A549 (cell line): Measurements from ENCODE around the gene SHISAL1. TPM values are rescaled to one million over a fixed set of nuclear protein-coding genes. Genes with fewer than 3 reads are reported as not detected.

ENCODE experiments used
- ATAC-seq, 2 experiments: fragments of 200-7000 bp in 1 of 2; fragments of >200 bp in 1 of 2; cut with Nextera tagmentation in 1 of 2; cut with Tn5 transposase in 1 of 2; 3 replicates each; pipeline versions ENCODE4 v1.8.0 to v1.9.1; 2018 to 2020; ENCODE audit warnings: mild to moderate bottlenecking in 1 of 2, moderate library complexity in 1 of 2
- CTCF ChIA-PET: fragments of 300-600 bp; sonication (Branson Sonifier 250); formaldehyde crosslinking; extraction: SDS; loops from one replicate; lab custom pipeline; 2021; ENCODE audit warnings: antibody characterized with exemption, inconsistent platforms; lab: Yijun Ruan, JAX
- POLR2A ChIA-PET: fragments of 350-600 bp; formaldehyde crosslinking; extraction: SDS; loops from one replicate; lab custom pipeline; 2021; ENCODE audit warnings: antibody characterized with exemption, inconsistent platforms; lab: Yijun Ruan, JAX
- DNase-seq, 2 experiments: peaks; one replicate each; pipeline versions ENCODE4 v3.0.0 to v3.0.0-alpha.2; 2011 to 2016; ENCODE audit warnings: low read depth in 1 of 2, low spot score in 1 of 2
- FAIRE-seq: peaks from 2 replicates; lab custom pipeline; 2011; peaks lifted over from hg19 to GRCh38; lab: Jason Lieb, UNC
- H3K27ac ChIP-seq, 2 experiments: fragments of >200 bp; sonication (Bioruptor Twin); formaldehyde crosslinking; 3 replicates each; pipeline ENCODE4 v1.5.1; 2016 to 2017
- H3K4me1 ChIP-seq: fragments of >200 bp; sonication (Bioruptor Twin); formaldehyde crosslinking; 3 replicates; pipeline ENCODE4 v1.6.1; 2016
- H3K4me2 ChIP-seq: fragments of >200 bp; sonication (Bioruptor Twin); formaldehyde crosslinking; 3 replicates; pipeline ENCODE4 v1.6.1; 2016
- H3K4me3 ChIP-seq: fragments of >200 bp; sonication (Bioruptor Twin); formaldehyde crosslinking; 3 replicates; pipeline ENCODE4 v1.5.1; 2016
- H3K9me3 ChIP-seq: fragments of >200 bp; sonication (Bioruptor Twin); formaldehyde crosslinking; 3 replicates; pipeline ENCODE4 v1.6.1; 2016
- CBX2 ChIP-seq: fragments of 200-600 bp; sonication (generic); IDR thresholded peaks from 2 replicates; pipeline ENCODE4 v1.6.1; 2016; ENCODE audit warnings: low read depth, mild to moderate bottlenecking, borderline replicate concordance
- CHD4 ChIP-seq: fragments of 200-600 bp; sonication (generic); IDR thresholded peaks from 2 replicates; pipeline ENCODE4 v1.6.1; 2016; ENCODE audit warnings: antibody characterized with exemption, mild to moderate bottlenecking, borderline replicate concordance
- CTCF ChIP-seq: fragments of >200 bp; sonication (Bioruptor Twin); formaldehyde crosslinking; IDR thresholded peaks from 3 replicates; pipeline ENCODE4 v1.5.1; 2016
- E2F6 ChIP-seq: IDR thresholded peaks from 2 replicates; pipeline ENCODE4 v1.6.1; 2012; ENCODE audit warnings: low read depth, borderline replicate concordance
- EHF ChIP-seq: fragments of 250-450 bp; sonication (Bioruptor Pico); IDR thresholded peaks from 2 replicates; pipeline ENCODE4 v1.5.0; 2020; ENCODE audit warnings: mild to moderate bottlenecking
- EHMT2 ChIP-seq: fragments of 200-600 bp; sonication (generic); IDR thresholded peaks from 2 replicates; pipeline ENCODE4 v1.6.1; 2016; ENCODE audit warnings: antibody characterized with exemption, low read depth, mild to moderate bottlenecking, moderate library complexity
- EP300 ChIP-seq, 2 experiments: fragments of >200 bp; sonication (Bioruptor Twin); formaldehyde crosslinking; IDR thresholded peaks; 2 replicates in 1 of 2; 3 replicates in 1 of 2; pipeline ENCODE4 v1.6.1; 2016 to 2017
- FOSB ChIP-seq: fragments of 250-450 bp; sonication (Bioruptor Pico); IDR thresholded peaks from 2 replicates; pipeline ENCODE4 v1.5.0; 2020; ENCODE audit warnings: mild to moderate bottlenecking, moderate library complexity
- FOSL2 ChIP-seq, 2 experiments: fragments of 450-650 bp in 1 of 2; fragments of >200 bp in 1 of 2; sonication (Bioruptor Twin) in 1 of 2; formaldehyde crosslinking; IDR thresholded peaks; 2 replicates each; pipeline versions ENCODE4 v1.5.0 to v1.6.1; 2016 to 2020; ENCODE audit warnings: mild to moderate bottlenecking in 1 of 2, moderate library complexity in 1 of 2
- GATA3 ChIP-seq: IDR thresholded peaks from 2 replicates; pipeline ENCODE4 v1.6.1; 2012; ENCODE audit warnings: borderline replicate concordance
- HES2 ChIP-seq: fragments of >200 bp; sonication (Bioruptor Twin); formaldehyde crosslinking; IDR thresholded peaks from 2 replicates; pipeline ENCODE4 v1.6.1; 2016
- HOXB13 ChIP-seq: fragments of 250-450 bp; sonication (Bioruptor Pico); IDR thresholded peaks from 2 replicates; pipeline ENCODE4 v1.5.0; 2020; ENCODE audit warnings: low read depth, mild to moderate bottlenecking, moderate library complexity
- HOXB5 ChIP-seq: fragments of 250-450 bp; sonication (Bioruptor Pico); IDR thresholded peaks from 2 replicates; pipeline ENCODE4 v1.5.0; 2020; ENCODE audit warnings: mild to moderate bottlenecking, moderate library complexity
- JUN ChIP-seq, 2 experiments: fragments of >200 bp; sonication (Bioruptor Twin); formaldehyde crosslinking; IDR thresholded peaks; 2 replicates in 1 of 2; 3 replicates in 1 of 2; pipeline ENCODE4 v1.6.1; 2016 to 2017
- JUNB ChIP-seq: fragments of >200 bp; sonication (Bioruptor Twin); formaldehyde crosslinking; IDR thresholded peaks from 2 replicates; pipeline ENCODE4 v1.6.1; 2016
- KDM1A ChIP-seq: fragments of 200-600 bp; sonication (generic); IDR thresholded peaks from 2 replicates; pipeline ENCODE4 v1.6.1; 2016; ENCODE audit warnings: low read depth, mild to moderate bottlenecking
- KDM5A ChIP-seq: fragments of 200-600 bp; sonication (generic); IDR thresholded peaks from 2 replicates; pipeline ENCODE4 v1.6.1; 2016; ENCODE audit warnings: antibody characterized with exemption, mild to moderate bottlenecking
- MAX ChIP-seq: IDR thresholded peaks from 2 replicates; pipeline ENCODE4 v1.6.1; 2012
- RCOR1 ChIP-seq: fragments of 150-350 bp; IDR thresholded peaks from 2 replicates; pipeline ENCODE4 v1.6.1; 2014; ENCODE audit warnings: antibody characterized with exemption, low read length, low read depth
- RFX5 ChIP-seq: fragments of 450-650 bp; IDR thresholded peaks from 2 replicates; pipeline ENCODE4 v1.7.1; 2014; ENCODE audit warnings: antibody characterized with exemption, mild to moderate bottlenecking, moderate library complexity
- SMC3 ChIP-seq: fragments of >200 bp; sonication (Bioruptor Twin); formaldehyde crosslinking; IDR thresholded peaks from 3 replicates; pipeline ENCODE4 v1.6.1; 2018; ENCODE audit warnings: inconsistent platforms
- SREBF2 ChIP-seq: fragments of 450-650 bp; IDR thresholded peaks from 2 replicates; pipeline ENCODE4 v1.6.1; 2014; ENCODE audit warnings: mild to moderate bottlenecking, moderate library complexity
- WGBS: methylation state at CpG from one replicate; pipeline ENCODE4 v1.1.6; 2017; ENCODE audit errors: missing lambda C conversion rate; 5-methylcytosine and 5-hydroxymethylcytosine counted together
- polyA plus RNA-seq, 4 experiments: library from polyadenylated mRNA; depleted of rRNA in 3 of 4; stranded (reverse); fragments of >200 nt; fragmentation: RNase III in 1 of 4; extraction: RNeasy Plus Mini Kit Qiagen cat#74134 plus additional on column Dnase treatment in 1 of 4; gene quantifications; 2 replicates in 3 of 4; 3 replicates in 1 of 4; pipeline ENCODE4 v1.2.3, GENCODE V29; 2011 to 2017
- TF ChIP-seq, protein P1 (sequence below): fragments of 250-450 bp; sonication (Bioruptor Pico); IDR thresholded peaks from 2 replicates; pipeline ENCODE4 v1.5.0; 2021; ENCODE audit warnings: mild to moderate bottlenecking, moderate library complexity, borderline replicate concordance

SHISAL1 gene
- polyA plus RNA-seq, 2 of the 4 experiments (the other 2 are of a cell fraction): 0.61 to 1.9 TPM

DNA sequence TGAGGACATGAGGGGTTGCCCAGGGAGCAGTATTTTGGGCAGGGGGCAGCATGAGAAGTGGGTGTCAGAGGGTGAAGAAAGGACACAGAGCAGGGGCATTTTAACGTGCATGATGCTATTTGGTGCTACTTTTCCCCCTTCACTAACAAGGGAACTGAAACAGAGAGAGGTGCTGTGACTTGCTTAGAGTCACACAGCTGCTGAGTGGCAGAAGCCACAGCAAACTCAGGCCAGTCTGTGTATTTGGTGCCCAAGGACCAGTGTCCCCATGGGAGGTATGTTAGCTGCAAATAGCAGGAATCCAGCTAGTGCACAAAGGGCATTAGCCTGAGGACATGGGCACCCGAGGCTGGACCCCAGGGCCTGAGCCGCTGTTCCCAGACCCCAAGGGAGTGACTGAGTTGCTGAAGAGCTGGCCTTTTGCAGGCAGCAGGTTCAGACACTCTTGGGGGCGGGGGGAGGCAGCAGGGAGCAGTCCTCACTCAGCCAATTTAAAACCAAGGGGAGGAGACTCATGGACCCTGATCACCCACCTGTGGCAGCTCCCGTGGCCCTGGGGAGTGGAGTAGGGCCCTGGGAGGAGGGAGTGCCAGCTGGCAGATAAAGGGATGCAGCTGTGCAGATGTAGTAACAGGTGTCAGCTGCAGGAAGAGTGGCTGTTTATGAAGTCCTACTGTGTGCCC lies 117.4 kb downstream of the SHISAL1 start:
- H3K4me3 ChIP-seq: no peak overlapping the region
- 11% methylated on average over 3 of the region's 5 CpGs for WGBS
- H3K4me2 ChIP-seq: no peak overlapping the region
- CTCF ChIA-PET: interaction anchor here (1.1 to 1.6 kb wide), 2 partner anchors 202 to 431 kb away, joined by 3 read pairs; no protein-coding TSS in a partner anchor
- peaks cover 9% of the 10 kb centered on the region; the same call in 2 of the 3 replicates for H3K4me1 ChIP-seq
- H3K27ac ChIP-seq: no peak overlapping the region
- no peak for FAIRE-seq
- no peak for DNase-seq
- ATAC-seq: no peak
- H3K9me3 ChIP-seq: no peaks in the 10 kb centered on the region
- TF ChIP-seq FOSB (CRISPR knock-in tag) (no peak), E2F6 (no peak), HOXB5 (no peak), SREBF2 (no peak), GATA3 (no peak), RFX5 (no peak), KDM5A (no peak), EHMT2 (no peak), EP300 (IDR thresholded peaks at IDR 0.05) (no peak), FOSL2 (IDR thresholded peaks at IDR 0.05) (no peak), FOSL2 (CRISPR knock-in tag; IDR thresholded peaks at IDR 0.05) (no peak), HOXB13 (CRISPR knock-in tag) (no peak), CHD4 (no peak), CTCF (no peak), SMC3 (no peak), RCOR1 (no peak), KDM1A (no peak), HES2 (no peak), EHF (CRISPR knock-in tag) (no peak)
- TF ChIP-seq, protein P1, sequence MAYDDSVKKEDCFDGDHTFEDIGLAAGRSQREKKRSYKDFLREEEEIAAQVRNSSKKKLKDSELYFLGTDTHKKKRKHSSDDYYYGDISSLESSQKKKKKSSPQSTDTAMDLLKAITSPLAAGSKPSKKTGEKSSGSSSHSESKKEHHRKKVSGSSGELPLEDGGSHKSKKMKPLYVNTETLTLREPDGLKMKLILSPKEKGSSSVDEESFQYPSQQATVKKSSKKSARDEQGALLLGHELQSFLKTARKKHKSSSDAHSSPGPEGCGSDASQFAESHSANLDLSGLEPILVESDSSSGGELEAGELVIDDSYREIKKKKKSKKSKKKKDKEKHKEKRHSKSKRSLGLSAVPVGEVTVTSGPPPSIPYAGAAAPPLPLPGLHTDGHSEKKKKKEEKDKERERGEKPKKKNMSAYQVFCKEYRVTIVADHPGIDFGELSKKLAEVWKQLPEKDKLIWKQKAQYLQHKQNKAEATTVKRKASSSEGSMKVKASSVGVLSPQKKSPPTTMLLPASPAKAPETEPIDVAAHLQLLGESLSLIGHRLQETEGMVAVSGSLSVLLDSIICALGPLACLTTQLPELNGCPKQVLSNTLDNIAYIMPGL (CRISPR knock-in tag): no peak
- POLR2A ChIA-PET: no interaction called here

- H3K27ac ChIP-seq: no peak overlapping the region
- no peak for FAIRE-seq
- 4% methylated on average over 2 of the region's 2 CpGs for WGBS
- no peak for TF ChIP-seq JUNB
- TF ChIP-seq JUN (IDR thresholded peaks at IDR 0.05): no peak
- no peak for TF ChIP-seq HES2
- no peak for TF ChIP-seq CBX2
- no peak for TF ChIP-seq MAX
- TF ChIP-seq SREBF2: no peak
- POLR2A ChIA-PET: no interaction called here
- H3K4me2 ChIP-seq: no peak overlapping the region
- no peaks in the 10 kb centered on the region for H3K9me3 ChIP-seq
- CTCF ChIA-PET: interaction anchor here (1.6 kb wide), 1 partner anchor 432 kb away, joined by 3 read pairs; no protein-coding TSS in a partner anchor
- peaks cover 9% of the 10 kb centered on the region; the same call in 2 of the 3 replicates for H3K4me1 ChIP-seq
- no peak overlapping the region for H3K4me3 ChIP-seq
- no peak for DNase-seq
- no peak for ATAC-seq
These were observed 118.2 kb downstream of the SHISAL1 start for GRCh38 chr22:44194569-44194968.

Other genes starting within 250 kb of the SHISAL1 start
- not detected in 2 replicates for gene PARVG, start 132.0 kb downstream of the SHISAL1 start, polyA plus RNA-seq (2011; rRNA removed)
- gene PARVG, start 132.0 kb downstream of the SHISAL1 start, polyA plus RNA-seq (2017; fragmentation: RNase III; extraction: RNeasy Plus Mini Kit Qiagen cat#74134 plus additional on column Dnase treatment): 0.04 TPM in 1 of 3 replicates, not detected in the others
- 10.8 and 13.5 TPM in 2 replicates for gene RTL6, start 185.3 kb upstream of the SHISAL1 start, polyA plus RNA-seq (2011; rRNA removed)
- gene RTL6, start 185.3 kb upstream of the SHISAL1 start, polyA plus RNA-seq (2017; fragmentation: RNase III; extraction: RNeasy Plus Mini Kit Qiagen cat#74134 plus additional on column Dnase treatment): 18.2 to 19.5 TPM (median 18.9 TPM) in 3 replicates